Astrocyte of the cerebellum (primary cell): Measurements from ENCODE around the gene XRN1.

ENCODE experiments used
- DNase-seq: peaks from one replicate; pipeline ENCODE4 v3.0.0-alpha.2; 2011; ENCODE audit warnings: low read depth
- H3K4me3 ChIP-seq: 2 replicates; pipeline ENCODE4 v1.5.1; 2011; ENCODE audit warnings: mild to moderate bottlenecking, low read depth, low read length, moderate library complexity
- CTCF ChIP-seq: IDR thresholded peaks from 2 replicates; pipeline ENCODE4 v1.5.1; 2012; ENCODE audit warnings: low read length, low read depth, moderate library complexity, mild to moderate bottlenecking; ENCODE audit errors: missing control alignments
- in situ Hi-C: cut with HindIII; loops from 2 replicates; pipeline ENCODE4 v1.10.0; 2017; ENCODE audit warnings: low sequenced_read_pairs

The XRN1 gene

DNA sequence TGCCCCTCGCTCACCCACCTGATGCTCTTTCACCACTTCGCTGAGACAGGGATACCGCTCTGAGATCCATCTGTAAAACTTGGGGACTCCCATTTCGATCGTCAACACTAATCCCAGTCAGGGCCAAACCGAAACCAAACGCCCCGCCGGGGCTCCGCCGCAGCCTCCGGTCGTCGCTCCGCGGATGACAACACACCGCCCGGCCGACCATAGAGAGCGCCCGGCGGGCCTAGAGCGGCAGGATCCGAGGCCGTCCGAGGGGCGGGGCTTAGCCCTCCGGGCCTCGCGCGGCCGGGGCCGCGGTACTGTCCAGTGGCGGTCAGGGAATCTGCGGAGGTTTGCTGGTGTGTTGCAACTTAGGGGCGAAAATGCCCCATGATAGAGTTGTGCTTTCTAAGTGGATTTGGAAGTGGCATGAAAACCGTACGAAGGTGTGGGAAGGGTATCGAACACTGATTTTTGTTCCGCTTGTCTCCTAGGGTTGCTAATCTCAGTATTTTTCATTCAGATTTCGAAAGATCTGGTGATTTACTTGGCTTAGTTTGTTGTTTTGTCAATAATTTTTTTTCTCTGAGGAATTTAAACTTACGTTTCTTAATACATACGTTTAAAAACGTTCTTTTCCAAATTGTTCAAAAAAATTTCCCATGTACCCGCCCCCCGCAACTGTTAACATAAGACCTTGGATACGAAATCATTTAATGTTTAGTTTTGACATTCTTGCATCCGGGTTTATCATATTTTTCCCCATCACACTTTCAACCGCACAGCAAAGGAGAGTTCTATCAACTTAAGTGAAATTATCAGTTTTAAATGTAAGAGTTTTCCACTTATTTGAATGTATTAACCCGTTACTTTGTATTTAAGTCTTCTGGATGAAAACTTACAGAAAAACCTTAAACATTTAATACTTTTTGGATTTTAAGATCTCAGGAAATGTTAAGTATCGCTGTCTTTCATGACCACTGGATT lies at the start of gene XRN1:
XRN1 (minus strand) TSS at position 186 of the 972 bp plus-strand sequence; CDS start at position 93, 93 bp downstream.
- in situ Hi-C loops, result no loop called here
- DNase-seq, result peak; percentile 85
- peak within 1 kb of the TSS; percentile 100 for H3K4me3 ChIP-seq
- no peak for TF ChIP-seq CTCF

GRCh38 chr3:142495103-142495502 lies 47.3 kb upstream of the XRN1 start:
- no peak for DNase-seq
- no peak for TF ChIP-seq CTCF
- no peak overlapping the region for H3K4me3 ChIP-seq
- in situ Hi-C loops, result no loop called here

DNA sequence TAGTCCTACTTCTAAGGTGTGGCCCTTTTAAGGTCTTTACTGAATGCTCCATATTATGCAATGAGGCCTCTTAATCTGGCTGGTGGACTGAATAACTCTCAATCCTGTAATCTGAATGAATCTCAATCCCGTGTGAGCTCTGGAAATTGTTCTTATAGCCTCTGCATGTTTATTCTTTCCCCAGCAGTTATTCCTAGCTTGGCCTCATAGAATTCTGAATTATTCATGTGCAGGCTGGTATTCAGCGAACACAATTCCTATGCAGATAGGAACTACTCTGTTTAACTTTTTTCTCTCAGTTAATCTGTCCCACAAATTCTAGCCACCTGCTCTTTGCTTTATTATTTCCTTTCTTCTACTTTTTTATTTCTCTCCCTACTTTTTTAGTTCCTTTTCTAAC lies 44.3 kb upstream of the XRN1 start:
- no peak for DNase-seq
- no peak overlapping the region for H3K4me3 ChIP-seq
- TF ChIP-seq CTCF, result no peak
- in situ Hi-C loops, result no loop called here

DNA sequence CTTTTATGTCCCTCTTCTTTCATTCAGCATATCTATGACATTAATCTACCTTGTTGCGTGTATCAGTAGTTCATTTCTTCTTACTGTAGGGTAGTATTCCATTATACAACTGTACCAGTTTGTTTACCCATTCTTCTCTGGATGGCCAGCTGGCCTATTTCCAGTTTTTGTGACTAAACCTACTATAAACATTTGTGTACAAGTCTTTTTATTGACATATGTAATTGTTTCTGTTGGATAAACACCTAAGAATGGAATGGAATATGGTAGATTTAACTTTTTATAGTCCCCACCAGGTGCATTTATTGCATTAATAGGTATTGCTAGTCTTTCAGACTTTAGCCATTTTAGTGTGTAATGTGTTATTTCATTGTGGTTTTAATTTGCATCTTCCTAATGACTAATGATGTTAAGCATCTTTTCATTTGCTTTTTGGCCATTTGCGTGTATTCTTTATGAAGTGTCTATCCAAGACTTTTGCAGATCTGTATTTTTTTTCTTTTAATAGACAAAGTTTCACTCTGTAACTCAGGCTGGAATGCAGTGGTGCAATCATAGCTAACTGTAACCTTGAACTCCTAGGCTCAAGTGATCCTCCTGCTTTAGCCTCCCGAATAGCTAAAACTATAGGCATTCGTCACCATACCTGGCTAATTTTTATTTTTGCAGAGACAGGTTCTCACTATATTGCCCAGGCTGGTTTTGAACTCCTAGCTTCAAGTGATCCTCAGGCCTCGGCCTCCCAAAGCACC lies 41.9 kb upstream of the XRN1 start:
- in situ Hi-C loops, result no loop called here
- H3K4me3 ChIP-seq, result no peak overlapping the region
- no peak for DNase-seq
- TF ChIP-seq CTCF, result no peak

- in situ Hi-C loops, result no loop called here
- no peak overlapping the region for H3K4me3 ChIP-seq
- TF ChIP-seq CTCF, result no peak
- DNase-seq, result no peak
Observed at GRCh38 chr3:142484912-142485435, 37.1 kb upstream of the XRN1 start.

DNA sequence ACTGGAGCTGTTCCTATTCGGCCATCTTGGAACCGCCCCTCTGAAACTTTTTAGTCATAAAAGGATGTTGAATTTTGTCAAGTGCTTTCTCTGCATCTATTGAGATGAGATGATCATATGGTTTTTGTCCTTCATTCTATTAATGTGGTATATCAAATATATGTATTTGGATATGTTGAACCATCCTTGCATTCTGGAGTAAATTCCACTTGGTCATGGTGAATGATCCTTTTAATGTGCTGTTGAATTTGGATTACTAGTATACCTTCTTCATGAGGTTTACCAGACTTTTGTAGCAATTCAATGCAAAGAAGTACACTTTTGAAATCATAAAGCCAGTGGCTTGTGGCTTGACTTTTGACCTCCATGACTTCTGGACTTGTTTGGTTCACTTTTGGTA lies 33.4 kb upstream of the XRN1 start:
- H3K4me3 ChIP-seq, result no peak overlapping the region
- TF ChIP-seq CTCF, result no peak
- in situ Hi-C loops, result no loop called here
- no peak for DNase-seq
